ENCODE results near the gene SPDYE8.
"Not testable (repeated sequence)": the region's sequence is repeated elsewhere in the genome, so short reads cannot be mapped to it uniquely, and the experiment has no call there.

SPDYE8 gene

GRCh38 chr7:73029666-73030065 is at the start of gene SPDYE8:
Gene SPDYE8, minus strand, starts transcription at chr7:73029766. Its CDS starts 1,800 bp downstream, at chr7:73027966.
- DNase-seq (ENCODE audit: low read depth); H3K4me3 ChIP-seq (ENCODE audit: control insufficient read depth, low read depth, low read length): not testable (repeated sequence)

DNA sequence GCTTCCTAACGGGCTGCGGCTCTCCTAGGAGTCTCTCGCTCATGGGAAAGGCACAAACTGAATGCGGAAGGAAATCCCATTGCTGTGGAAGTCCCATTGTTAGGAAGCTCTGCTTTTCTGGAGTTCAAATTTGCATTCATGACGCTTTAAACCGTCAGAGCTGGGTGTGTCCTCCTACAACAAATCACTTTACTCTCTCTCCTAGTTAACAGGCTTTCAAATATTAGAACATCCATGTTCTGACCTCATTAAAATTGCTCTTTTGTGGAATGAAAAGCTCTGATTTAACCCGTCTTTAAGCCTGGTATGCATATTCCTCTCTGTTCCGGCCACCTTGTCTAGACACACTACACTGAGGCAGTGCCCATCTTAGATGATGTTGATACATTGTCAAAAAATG is 28.2 kb upstream of the SPDYE8 start, which contains the start of gene SPDYE11:
Gene SPDYE11, minus strand, starts transcription at position 101 of the 400 bp plus-strand sequence. CDS start 1,800 bp downstream, outside the sequence.
- not testable (repeated sequence) for DNase-seq (ENCODE audit: low read depth); H3K4me3 ChIP-seq (ENCODE audit: control insufficient read depth, low read depth, low read length)

DNA sequence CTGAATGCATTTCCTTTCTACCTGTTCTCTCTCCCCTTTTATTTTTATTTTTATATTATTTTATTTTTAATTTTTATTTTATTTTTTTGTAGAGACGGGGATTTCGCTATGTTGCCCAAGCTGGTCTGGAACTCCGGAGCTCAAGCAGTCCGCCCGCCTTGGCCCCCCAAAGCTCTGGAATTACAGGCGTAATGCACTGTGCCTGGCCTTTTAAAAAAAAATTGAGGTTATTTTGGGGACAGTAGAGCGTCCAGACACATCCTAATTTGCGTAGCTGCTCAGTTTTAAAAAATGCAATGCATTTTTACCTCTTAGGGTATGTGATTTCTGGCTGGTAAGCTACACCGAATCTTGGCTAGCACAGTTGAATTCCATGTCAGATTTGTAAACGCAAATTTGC is 23.1 kb downstream of the SPDYE8 start:
- not testable (repeated sequence) for DNase-seq (ENCODE audit: low read depth)
- peak overlapping the region; percentile 39 for H3K4me3 ChIP-seq (ENCODE audit: control insufficient read depth, low read depth, low read length)

DNA sequence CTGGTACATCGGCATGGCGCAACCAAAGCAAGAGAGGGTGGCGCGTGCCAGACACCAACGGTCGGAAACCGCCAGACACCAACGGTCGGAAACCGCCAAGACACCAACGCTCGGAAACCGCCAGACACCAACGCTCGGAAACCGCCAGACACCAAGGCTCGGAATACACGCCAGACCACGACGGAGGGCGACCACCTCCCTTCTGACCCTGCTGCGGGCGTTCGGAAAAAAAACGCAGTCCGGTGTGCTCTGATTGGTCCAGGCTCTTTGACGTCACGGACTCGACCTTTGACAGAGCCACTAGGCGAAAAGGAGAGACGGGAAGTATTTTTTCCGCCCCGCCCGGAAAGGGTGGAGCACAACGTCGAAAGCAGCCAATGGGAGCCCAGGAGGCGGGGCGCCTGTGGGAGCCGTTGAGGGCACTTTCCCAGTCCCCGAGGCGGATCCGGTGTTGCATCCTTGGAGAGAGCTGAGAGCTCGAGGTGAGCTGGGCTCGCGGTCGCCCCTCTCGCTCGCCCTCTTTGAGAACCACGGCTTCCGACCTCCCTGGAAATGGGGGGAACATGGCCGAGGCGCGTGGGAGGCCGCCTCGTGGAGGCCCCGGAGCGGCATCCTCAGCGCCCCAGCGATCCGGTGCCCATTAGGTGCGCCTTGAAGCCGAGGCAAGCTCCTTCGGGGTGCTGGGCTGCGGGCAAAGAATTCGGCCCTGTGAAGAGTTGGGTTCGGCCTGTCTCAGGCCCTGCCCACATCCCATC is 23.7 kb downstream of the SPDYE8 start:
- H3K4me3 ChIP-seq (ENCODE audit: control insufficient read depth, low read depth, low read length) = peak overlapping the region; percentile 64
- DNase-seq (ENCODE audit: low read depth) = not testable (repeated sequence)

GRCh38 chr7:73005356-73005692 is 24.2 kb downstream of the SPDYE8 start:
- peak overlapping the region; percentile 64 for H3K4me3 ChIP-seq (ENCODE audit: control insufficient read depth, low read depth, low read length)
- DNase-seq (ENCODE audit: low read depth) = not testable (repeated sequence)

- H3K4me3 ChIP-seq (ENCODE audit: control insufficient read depth, low read depth, low read length); DNase-seq (ENCODE audit: low read depth): not testable (repeated sequence)
Observed at GRCh38 chr7:72997887-72998468, 31.6 kb downstream of the SPDYE8 start.

DNA sequence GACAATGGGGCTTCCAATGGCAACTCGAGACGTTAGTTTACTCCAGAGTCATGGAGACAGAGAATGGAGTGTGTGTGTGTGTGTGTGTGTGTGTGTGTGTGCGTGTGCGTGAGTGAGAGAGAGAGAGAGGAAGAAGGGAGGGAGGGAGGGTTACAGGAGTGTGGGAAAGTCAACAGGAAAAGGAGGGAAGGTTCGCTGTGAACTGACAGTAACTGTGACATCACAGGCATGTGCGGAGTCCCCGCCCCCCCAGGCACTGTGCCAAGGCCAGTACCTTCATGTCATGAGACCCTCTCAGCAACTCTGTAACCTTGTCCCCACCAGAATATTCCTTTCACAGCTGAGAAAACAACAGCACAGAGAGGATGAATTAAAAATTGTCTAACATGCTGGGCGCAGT is 32.1 kb downstream of the SPDYE8 start:
- DNase-seq (ENCODE audit: low read depth) = not testable (repeated sequence)

DNA sequence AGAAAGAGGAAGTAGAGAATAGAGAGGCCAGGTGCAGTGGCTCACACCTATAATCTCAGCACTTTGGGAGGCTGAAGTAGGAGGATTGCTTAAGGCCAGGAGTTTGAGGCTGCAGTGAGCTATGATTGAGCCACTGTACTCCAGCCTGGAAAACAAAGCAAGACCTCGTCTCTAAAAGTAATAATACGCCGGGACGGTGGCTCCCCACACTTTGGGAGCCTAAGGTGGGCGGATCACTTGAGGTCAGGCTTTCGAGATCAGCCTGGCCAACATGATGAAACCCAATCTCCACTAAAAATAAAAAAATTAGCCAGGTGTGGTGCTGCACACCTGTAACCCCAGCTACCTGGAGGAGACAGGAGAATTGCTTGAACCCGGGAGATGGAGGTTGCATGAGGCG is 34.1 kb downstream of the SPDYE8 start:
- H3K4me3 ChIP-seq (ENCODE audit: control insufficient read depth, low read depth, low read length); DNase-seq (ENCODE audit: low read depth): not testable (repeated sequence)

More for the DNA sequence above, 32.1 kb downstream of the SPDYE8 start:
- not testable (repeated sequence) for H3K4me3 ChIP-seq (ENCODE audit: control insufficient read depth, low read depth, low read length)

DNA sequence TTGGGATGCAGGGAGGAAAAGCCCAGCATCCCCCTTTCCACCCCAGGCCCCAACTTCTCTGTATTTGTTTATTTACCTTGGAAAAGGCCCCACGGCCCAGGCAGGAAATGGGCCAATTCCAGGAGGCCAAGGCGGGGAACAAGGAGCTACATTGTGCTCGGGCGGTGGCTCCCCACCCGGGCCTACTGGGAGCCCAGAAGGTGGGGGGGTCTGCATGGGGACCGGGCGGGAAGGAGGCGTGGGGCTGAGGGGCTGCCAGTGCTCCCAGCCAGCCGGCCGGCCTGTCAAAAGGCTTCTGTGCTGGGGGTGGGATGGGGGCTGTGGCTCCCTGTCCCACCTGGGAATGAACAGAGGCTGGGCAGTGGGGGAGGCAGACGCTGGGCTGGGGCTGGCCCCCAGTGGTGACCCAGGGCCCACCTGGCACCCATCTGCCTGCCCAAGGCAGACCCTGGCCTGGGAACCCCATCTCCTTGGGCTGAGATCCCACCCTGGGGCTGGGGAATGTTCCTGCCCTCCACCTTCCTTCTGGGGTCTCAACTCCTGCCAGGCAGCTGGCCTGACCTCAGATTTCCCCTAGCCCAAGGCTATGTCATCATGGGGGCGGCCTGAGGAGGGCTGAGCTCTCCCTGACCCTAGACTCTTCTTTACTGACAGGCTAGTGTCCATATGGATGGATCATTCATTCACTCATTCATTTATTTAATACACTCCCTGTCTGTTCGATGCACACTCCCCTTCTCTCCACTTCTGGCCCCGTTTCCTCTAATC is 39.2 kb downstream of the SPDYE8 start:
- H3K4me3 ChIP-seq (ENCODE audit: control insufficient read depth, low read depth, low read length); DNase-seq (ENCODE audit: low read depth): not testable (repeated sequence)

- not testable (repeated sequence) for H3K4me3 ChIP-seq (ENCODE audit: control insufficient read depth, low read depth, low read length); DNase-seq (ENCODE audit: low read depth)
Observed at GRCh38 chr7:72982084-72982483, 47.5 kb downstream of the SPDYE8 start.

DNA sequence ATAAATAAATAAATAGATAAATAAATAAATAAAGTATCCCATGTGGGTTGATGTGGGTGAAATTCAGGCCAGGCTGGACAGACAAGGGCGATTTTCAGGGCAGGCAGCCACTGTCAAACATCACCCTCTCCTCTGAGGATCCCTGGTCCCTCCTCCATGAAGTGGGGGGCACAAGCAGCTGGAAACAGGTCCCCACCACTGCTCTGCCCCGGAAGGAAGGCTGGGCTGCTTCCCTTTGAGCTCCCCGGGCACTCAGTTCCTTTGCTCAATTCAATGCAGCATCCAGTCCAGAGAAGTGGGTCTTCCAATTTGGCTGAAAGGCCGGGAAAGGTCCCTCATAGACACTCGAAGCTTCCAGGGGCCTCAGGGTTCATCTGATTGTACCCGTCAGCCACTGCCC is 49.2 kb downstream of the SPDYE8 start:
- H3K4me3 ChIP-seq (ENCODE audit: control insufficient read depth, low read depth, low read length); DNase-seq (ENCODE audit: low read depth): not testable (repeated sequence)

GRCh38 chr7:72976434-72976833 is 53.1 kb downstream of the SPDYE8 start:
- H3K4me3 ChIP-seq (ENCODE audit: control insufficient read depth, low read depth, low read length); DNase-seq (ENCODE audit: low read depth): not testable (repeated sequence)

GRCh38 chr7:72975656-72976286 is 53.8 kb downstream of the SPDYE8 start:
- not testable (repeated sequence) for H3K4me3 ChIP-seq (ENCODE audit: control insufficient read depth, low read depth, low read length); DNase-seq (ENCODE audit: low read depth)

- DNase-seq (ENCODE audit: low read depth); H3K4me3 ChIP-seq (ENCODE audit: control insufficient read depth, low read depth, low read length): not testable (repeated sequence)
Observed at GRCh38 chr7:72974781-72975180, 54.8 kb downstream of the SPDYE8 start.

DNA sequence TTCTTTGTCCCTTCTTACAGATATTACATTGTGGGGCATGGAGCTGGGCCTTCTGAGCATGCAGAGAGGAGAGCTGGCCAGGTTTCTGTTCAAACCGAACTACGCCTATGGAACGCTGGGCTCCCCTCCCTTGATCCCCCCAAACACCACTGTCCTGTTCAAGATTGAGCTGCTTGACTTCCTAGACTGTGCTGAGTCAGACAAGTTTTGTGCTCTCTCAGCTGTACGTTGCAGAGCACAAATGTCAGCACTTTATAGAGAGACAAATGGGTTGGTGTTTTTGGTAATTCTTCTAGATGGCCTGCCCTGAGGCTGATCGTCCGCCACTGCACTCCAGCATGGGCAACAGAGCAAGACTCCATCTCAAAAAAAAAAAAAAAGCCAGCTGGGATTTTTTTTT is 58.1 kb downstream of the SPDYE8 start:
- not testable (repeated sequence) for H3K4me3 ChIP-seq (ENCODE audit: control insufficient read depth, low read depth, low read length); DNase-seq (ENCODE audit: low read depth)

All from AG09309 (cell line).